Liver (tissue), 9 donors: ENCODE data around the gene AOPEP. TPM values are rescaled to one million over a fixed set of nuclear protein-coding genes. Genes with fewer than 3 reads are reported as not detected.

ENCODE experiments used
- DNase-seq: peaks from one replicate; pipeline ENCODE4 v3.0.0-alpha.2; 2017; ENCODE audit warnings: low spot score
- H3K27ac ChIP-seq, 2 donors: one replicate each; pipeline ENCODE4 v1.7.0; 2013; ENCODE audit warnings: inconsistent platforms in 2 of 2, low read length in 2 of 2, control low read depth in 1 of 2, low read depth in 1 of 2, mild to moderate bottlenecking in 1 of 2
- H3K27me3 ChIP-seq, 4 donors: one replicate each; pipeline versions ENCODE4 v1.6.1 to v1.7.0; 2013; ENCODE audit warnings: low read length in 3 of 4, inconsistent platforms in 1 of 4, mild to moderate bottlenecking in 1 of 4, moderate library complexity in 1 of 4; ENCODE audit not compliant: control insufficient read depth in 4 of 4, insufficient read depth in 4 of 4
- H3K36me3 ChIP-seq, 4 donors: one replicate each; pipeline versions ENCODE4 v1.6.1 to v1.7.0; 2013; ENCODE audit warnings: low read length in 3 of 4, mild to moderate bottlenecking in 3 of 4, low read depth in 1 of 4, moderate library complexity in 1 of 4; ENCODE audit not compliant: control insufficient read depth in 4 of 4, insufficient read depth in 3 of 4
- H3K4me1 ChIP-seq, 4 donors: one replicate each; pipeline versions ENCODE4 v1.6.1 to v1.7.0; 2013; ENCODE audit warnings: low read length in 3 of 4, mild to moderate bottlenecking in 3 of 4, moderate library complexity in 1 of 4; ENCODE audit not compliant: control insufficient read depth in 4 of 4, insufficient read depth in 4 of 4
- H3K4me3 ChIP-seq, 3 donors: one replicate each; pipeline versions ENCODE4 v1.6.1 to v1.7.0; 2013; ENCODE audit warnings: low read length in 3 of 3, control low read depth in 1 of 3, low read depth in 1 of 3, mild to moderate bottlenecking in 1 of 3
- H3K9ac ChIP-seq, 2 donors: one replicate each; pipeline ENCODE4 v1.7.0; 2013; ENCODE audit warnings: low read length in 2 of 2, mild to moderate bottlenecking in 2 of 2, moderate library complexity in 2 of 2, control low read depth in 1 of 2, low read depth in 1 of 2
- H3K9me3 ChIP-seq, 4 donors: one replicate each; pipeline versions ENCODE4 v1.6.1 to v1.7.0; 2013; ENCODE audit warnings: low read length in 3 of 4; ENCODE audit not compliant: control insufficient read depth in 4 of 4
- ATF3 ChIP-seq: IDR thresholded peaks from 2 replicates; pipeline ENCODE4 v1.6.1; 2016; ENCODE audit warnings: antibody characterized with exemption
- CTCF ChIP-seq: fragments of 150-350 bp; IDR thresholded peaks from 2 replicates; pipeline ENCODE4 v1.5.1; 2017; ENCODE audit warnings: improper control_type of control experiment, low read depth, low read length; ENCODE audit not compliant: missing input control
- EGR1 ChIP-seq, 2 donors: IDR thresholded peaks; 2 replicates each; pipeline ENCODE4 v1.6.1; 2016 to 2018; ENCODE audit warnings: antibody characterized with exemption in 2 of 2, low read depth in 2 of 2
- FOXA1 ChIP-seq: IDR thresholded peaks from 2 replicates; pipeline ENCODE4 v1.6.1; 2016; ENCODE audit warnings: antibody characterized with exemption
- FOXA2 ChIP-seq: IDR thresholded peaks from 2 replicates; pipeline ENCODE4 v1.6.1; 2016; ENCODE audit warnings: antibody characterized with exemption
- GABPA ChIP-seq, 2 donors: IDR thresholded peaks in 1 of 2; conservative IDR thresholded peaks in 1 of 2; 2 replicates each; pipeline ENCODE4 v1.6.1; 2016; ENCODE audit warnings: antibody characterized with exemption in 2 of 2, mild to moderate bottlenecking in 1 of 2, moderate library complexity in 1 of 2
- HNF4A ChIP-seq, 2 donors: conservative IDR thresholded peaks; 2 replicates each; pipeline ENCODE4 v1.6.1; 2016; ENCODE audit warnings: antibody characterized with exemption in 2 of 2, mild to moderate bottlenecking in 2 of 2
- HNF4G ChIP-seq: IDR thresholded peaks from 2 replicates; pipeline ENCODE4 v1.6.1; 2016; ENCODE audit warnings: antibody characterized with exemption
- JUND ChIP-seq, 2 donors: IDR thresholded peaks; 2 replicates each; pipeline ENCODE4 v1.6.1; 2016; ENCODE audit warnings: antibody characterized with exemption in 2 of 2
- MAX ChIP-seq: IDR thresholded peaks from 2 replicates; pipeline ENCODE4 v1.6.1; 2016; ENCODE audit warnings: antibody characterized with exemption
- NR2F2 ChIP-seq: IDR thresholded peaks from 2 replicates; pipeline ENCODE4 v1.6.1; 2016; ENCODE audit warnings: antibody characterized with exemption
- RAD21 ChIP-seq, 2 donors: IDR thresholded peaks; 2 replicates each; pipeline ENCODE4 v1.6.1; 2016; ENCODE audit warnings: antibody characterized with exemption in 2 of 2, mild to moderate bottlenecking in 2 of 2
- REST ChIP-seq: IDR thresholded peaks from 2 replicates; pipeline ENCODE4 v1.6.1; 2016; ENCODE audit warnings: antibody characterized with exemption, mild to moderate bottlenecking
- TAF1 ChIP-seq: conservative IDR thresholded peaks from 2 replicates; pipeline ENCODE4 v1.6.1; 2016; ENCODE audit warnings: antibody characterized with exemption, mild to moderate bottlenecking
- YY1 ChIP-seq: IDR thresholded peaks from 2 replicates; pipeline ENCODE4 v1.6.1; 2016; ENCODE audit warnings: antibody characterized with exemption, mild to moderate bottlenecking
- ZBTB33 ChIP-seq: IDR thresholded peaks from 2 replicates; pipeline ENCODE4 v1.6.1; 2016; ENCODE audit warnings: antibody characterized with exemption
- WGBS: extraction: QIAGEN DNeasy Blood & Tissue Kit; methylation state at CpG from one replicate; pipeline ENCODE4 v1.1.7; 2013; 5-methylcytosine and 5-hydroxymethylcytosine counted together
- polyA plus RNA-seq, 2 donors: library from polyadenylated mRNA; stranded (reverse) in 1 of 2; unstranded in 1 of 2; fragments of 200-250 nt in 1 of 2; fragments of >200 nt in 1 of 2; fragmentation: Nextera tagmentation in 1 of 2; extraction: Ambion mirVana in 1 of 2; gene quantifications; one replicate each; pipeline versions ENCODE4 v1.2.1 to v1.2.3, GENCODE V29; 2013 to 2015
- total RNA-seq, 2 donors: library from RNA; depleted of rRNA; stranded (reverse); fragments of >200 nt; gene quantifications; one replicate each; pipeline ENCODE4 v1.2.3, GENCODE V29; 2014
- donor health status: healthy.
- donor health status: healthy.
- donor health status: healthy.
- donor health status: healthy.
- donor health status: healthy.

Gene AOPEP
- total and polyA plus RNA-seq, 4 donors = 22.2 to 77.1 (median 34.8) TPM

GRCh38 chr9:94757158-94757557 is 30.7 kb downstream of the AOPEP start:
- 90% methylated on average over 4 of the region's 4 CpGs for WGBS
- H3K27me3 ChIP-seq = no peaks in the 10 kb centered on the region
- H3K9me3 ChIP-seq = no peaks in the 10 kb centered on the region
- TF ChIP-seq EGR1 (IDR thresholded peaks at IDR 0.05; ENCODE audit: low read depth in 2 of 2) = no peak
- TF ChIP-seq MAX = no peak
- no peak for TF ChIP-seq FOXA2
- no peak for TF ChIP-seq YY1
- no peak for TF ChIP-seq FOXA1
- TF ChIP-seq REST = no peak
- no peak for TF ChIP-seq CTCF
- TF ChIP-seq TAF1 = no peak
- no peak for TF ChIP-seq GABPA (IDR thresholded peaks at IDR 0.05 in 1 of 2, conservative IDR thresholded peaks at IDR 0.05 in 1 of 2)
- no peak for TF ChIP-seq NR2F2
- no peak for TF ChIP-seq ATF3
- no peak for TF ChIP-seq HNF4A (conservative IDR thresholded peaks at IDR 0.05)
- no peak for TF ChIP-seq ZBTB33
- TF ChIP-seq RAD21 (IDR thresholded peaks at IDR 0.05) = no peak
- TF ChIP-seq JUND (IDR thresholded peaks at IDR 0.05) = no peak
- TF ChIP-seq HNF4G = no peak
- H3K36me3 ChIP-seq = peaks cover 0 to 8% (median 2%) of the 10 kb centered on the region in 4 donors
- H3K4me1 ChIP-seq = no peaks in the 10 kb centered on the region
- H3K4me3 ChIP-seq = no peak overlapping the region
- DNase-seq = no peak
- H3K9ac ChIP-seq = no peak overlapping the region
- H3K27ac ChIP-seq = no peak overlapping the region

- Histone ChIP-seq H3K27me3 (no peaks in the 10 kb centered on the region), H3K9ac (no peak overlapping the region), H3K4me3 (no peak overlapping the region), H3K27ac (no peak overlapping the region), H3K4me1 (no peaks in the 10 kb centered on the region), H3K9me3 (no peaks in the 10 kb centered on the region), H3K36me3 (peaks cover 0 to 8% (median 2%) of the 10 kb centered on the region in 4 donors)
- 96% methylated on average over 1 of the region's 1 CpG for WGBS
- DNase-seq = no peak
- TF ChIP-seq HNF4A (conservative IDR thresholded peaks at IDR 0.05) (no peak), EGR1 (IDR thresholded peaks at IDR 0.05; ENCODE audit: low read depth in 2 of 2) (no peak), GABPA (IDR thresholded peaks at IDR 0.05 in 1 of 2, conservative IDR thresholded peaks at IDR 0.05 in 1 of 2) (no peak), ATF3 (no peak), NR2F2 (no peak), ZBTB33 (no peak), REST (no peak), YY1 (no peak), HNF4G (no peak), TAF1 (no peak), RAD21 (IDR thresholded peaks at IDR 0.05) (no peak), MAX (no peak), FOXA2 (no peak), JUND (IDR thresholded peaks at IDR 0.05) (no peak)
Measured at GRCh38 chr9:94758031-94758430, 31.5 kb downstream of the AOPEP start.
